GM18870 (cell line): ENCODE data around the gene MARK2.

Source experiments
- ATAC-seq: cut with Tn5 transposase; IDR thresholded peaks from one replicate; pipeline ENCODE4 v1.9.1; 2021; ENCODE audit warnings: moderate library complexity; ENCODE audit not compliant: unreplicated experiment

MARK2 gene

GRCh38 chr11:63829823-63830489 lies 9.0 kb upstream of the MARK2 start:
- ATAC-seq: no peak

- ATAC-seq: no peak
Measured at GRCh38 chr11:63831326-63831725, 7.6 kb upstream of the MARK2 start.

GRCh38 chr11:63832336-63832735 lies 6.6 kb upstream of the MARK2 start:
- no peak for ATAC-seq

- ATAC-seq: no peak
Measured at GRCh38 chr11:63833048-63833447, 5.9 kb upstream of the MARK2 start.

- no peak for ATAC-seq
Measured at GRCh38 chr11:63834535-63835157, 4.3 kb upstream of the MARK2 start.

GRCh38 chr11:63835158-63835545 lies 3.8 kb upstream of the MARK2 start:
- no peak for ATAC-seq

GRCh38 chr11:63837027-63837688 lies 1.8 kb upstream of the MARK2 start:
- no peak for ATAC-seq

GRCh38 chr11:63837739-63838138 lies 1.2 kb upstream of the MARK2 start:
- ATAC-seq: no peak

GRCh38 chr11:63838150-63838677 lies 696 bp upstream of the MARK2 start:
- ATAC-seq: peak; percentile 63

- no peak for ATAC-seq
Measured at GRCh38 chr11:63839508-63840355, 822 bp downstream of the MARK2 start.

GRCh38 chr11:63840356-63841060 lies 1.6 kb downstream of the MARK2 start:
- ATAC-seq: no peak

- ATAC-seq: no peak
Measured at GRCh38 chr11:63841554-63841953, 2.6 kb downstream of the MARK2 start.

GRCh38 chr11:63843041-63843440 lies 4.1 kb downstream of the MARK2 start:
- ATAC-seq: no peak

- ATAC-seq: no peak
Measured at GRCh38 chr11:63844836-63845235, 5.9 kb downstream of the MARK2 start.

- ATAC-seq: no peak
Measured at GRCh38 chr11:63845303-63845702, 6.4 kb downstream of the MARK2 start.

GRCh38 chr11:63845911-63846310 lies 7.0 kb downstream of the MARK2 start:
- ATAC-seq: no peak

- ATAC-seq: no peak
Measured at GRCh38 chr11:63846897-63847296, 8.0 kb downstream of the MARK2 start.

GRCh38 chr11:63847363-63847762 lies 8.5 kb downstream of the MARK2 start:
- ATAC-seq: no peak

GRCh38 chr11:63849691-63850090 lies 10.8 kb downstream of the MARK2 start:
- no peak for ATAC-seq

GRCh38 chr11:63850920-63851319 lies 12.0 kb downstream of the MARK2 start:
- no peak for ATAC-seq

GRCh38 chr11:63851364-63851763 lies 12.5 kb downstream of the MARK2 start:
- no peak for ATAC-seq
